ENCODE data around the gene HIVEP3.

The HIVEP3 gene

DNA sequence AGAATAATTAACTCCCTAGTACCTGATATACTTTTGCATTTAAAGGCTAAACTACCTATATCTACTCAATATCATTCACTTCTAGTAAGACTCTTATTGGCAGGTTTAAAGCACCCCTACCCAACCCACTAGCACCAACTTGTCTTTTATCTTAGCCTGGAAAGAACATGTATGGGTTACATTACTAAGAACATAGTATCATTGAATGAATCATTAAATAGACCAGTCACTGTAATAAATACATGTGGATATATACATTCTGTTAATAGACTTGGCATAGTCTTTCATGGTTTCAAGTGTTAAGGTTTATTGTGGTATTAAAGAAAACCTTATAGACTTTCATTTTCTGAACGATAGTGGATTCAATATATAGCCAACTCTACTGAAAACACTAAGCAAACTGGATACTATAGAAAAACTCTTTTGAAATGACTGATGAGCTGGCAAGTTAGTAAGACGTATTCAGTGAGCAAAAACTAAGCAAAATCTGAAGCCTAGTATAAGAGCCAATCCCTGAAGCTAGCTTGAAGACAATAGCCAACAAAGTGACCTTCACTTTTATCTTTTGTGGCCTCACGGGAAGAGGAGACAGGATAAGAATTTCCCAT is 10.3 kb downstream of the HIVEP3 start:
- H3K27me3 Mint-ChIP-seq: peaks cover 1% of the 10 kb centered on the region
- H3K27ac Mint-ChIP-seq: no peak overlapping the region
- H3K36me3 Mint-ChIP-seq: peaks cover 6% of the 10 kb centered on the region
- no peak overlapping the region for H3K4me3 Mint-ChIP-seq
- H3K9me3 Mint-ChIP-seq: peaks cover 14% of the 10 kb centered on the region
- peaks cover 50% of the 10 kb centered on the region for H3K4me1 Mint-ChIP-seq

- Mint-ChIP-seq H3K4me3 (no peak overlapping the region), H3K4me1 (peaks cover 50% of the 10 kb centered on the region), H3K27me3 (peaks cover 1% of the 10 kb centered on the region), H3K9me3 (peaks cover 14% of the 10 kb centered on the region), H3K27ac (no peak overlapping the region), H3K36me3 (peaks cover 6% of the 10 kb centered on the region)
Measured at GRCh38 chr1:41907446-41907845, 11.3 kb downstream of the HIVEP3 start.

GRCh38 chr1:41906943-41907342 is 11.8 kb downstream of the HIVEP3 start:
- Mint-ChIP-seq H3K36me3 (peaks cover 6% of the 10 kb centered on the region), H3K4me3 (no peak overlapping the region), H3K27me3 (peaks cover 1% of the 10 kb centered on the region), H3K27ac (no peak overlapping the region), H3K9me3 (peaks cover 14% of the 10 kb centered on the region), H3K4me1 (peaks cover 50% of the 10 kb centered on the region)

DNA sequence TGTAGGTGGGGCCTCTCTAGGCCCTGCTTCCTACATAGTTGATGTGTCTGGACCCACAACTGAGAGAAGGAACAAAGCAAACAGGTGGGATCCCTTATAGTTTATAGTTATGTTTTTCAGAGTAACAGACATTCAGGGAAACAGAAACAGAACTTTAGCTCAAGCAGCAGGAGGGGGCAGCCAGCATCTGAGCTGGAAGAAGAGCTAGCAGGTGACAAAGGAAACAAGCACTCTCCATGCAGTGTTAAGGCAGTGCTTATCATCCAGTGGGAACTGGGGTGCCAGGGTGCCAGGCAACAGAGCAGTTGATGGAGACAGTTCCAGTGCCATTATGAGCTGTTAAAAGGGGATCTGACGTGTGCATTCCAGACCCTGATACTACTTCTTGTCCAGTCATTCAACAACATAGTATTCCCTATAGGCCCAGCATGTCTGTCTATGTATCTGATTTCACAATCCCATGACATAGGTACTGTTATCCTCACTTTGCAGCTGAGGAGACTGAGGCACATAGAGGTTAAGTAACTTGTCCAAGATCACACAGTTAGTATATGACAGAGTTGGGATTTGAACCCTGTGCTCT is 13.5 kb downstream of the HIVEP3 start:
- peaks cover 9% of the 10 kb centered on the region for H3K9me3 Mint-ChIP-seq
- H3K36me3 Mint-ChIP-seq: peaks cover 3% of the 10 kb centered on the region
- peaks cover 65% of the 10 kb centered on the region for H3K4me1 Mint-ChIP-seq
- peaks cover 1% of the 10 kb centered on the region for H3K27me3 Mint-ChIP-seq
- H3K27ac Mint-ChIP-seq: no peak overlapping the region
- H3K4me3 Mint-ChIP-seq: no peak overlapping the region

DNA sequence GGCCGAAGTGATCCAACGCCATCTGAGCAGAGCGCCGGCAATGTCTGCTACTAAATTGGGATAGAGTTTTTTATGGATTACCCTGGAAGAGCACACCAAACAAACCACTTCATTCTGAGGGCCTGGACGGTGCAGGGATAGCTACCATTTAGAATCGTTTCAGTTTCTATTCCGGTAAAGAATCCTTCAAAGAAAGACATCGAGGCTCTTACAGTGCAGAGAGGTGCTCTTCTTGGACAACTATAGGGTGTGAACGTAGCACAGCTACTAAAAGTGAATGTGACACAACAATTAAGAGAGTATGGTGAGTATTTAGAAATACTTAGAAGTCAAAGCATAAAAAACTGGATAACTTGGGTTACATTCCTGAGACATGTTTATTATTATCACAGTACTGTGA is 16.1 kb downstream of the HIVEP3 start:
- peak overlapping the region; percentile 49 for H3K4me3 Mint-ChIP-seq
- H3K9me3 Mint-ChIP-seq: no peaks in the 10 kb centered on the region
- H3K4me1 Mint-ChIP-seq: peaks cover 80% of the 10 kb centered on the region
- no peaks in the 10 kb centered on the region for H3K27me3 Mint-ChIP-seq
- no peak overlapping the region for H3K27ac Mint-ChIP-seq
- peaks cover 3% of the 10 kb centered on the region for H3K36me3 Mint-ChIP-seq

GRCh38 chr1:41902159-41902577 is 16.6 kb downstream of the HIVEP3 start:
- Mint-ChIP-seq H3K27me3 (no peaks in the 10 kb centered on the region), H3K4me1 (peaks cover 80% of the 10 kb centered on the region), H3K4me3 (peak overlapping the region; percentile 49), H3K36me3 (peaks cover 3% of the 10 kb centered on the region), H3K27ac (no peak overlapping the region), H3K9me3 (no peaks in the 10 kb centered on the region)

- Mint-ChIP-seq H3K36me3 (peaks cover 2% of the 10 kb centered on the region), H3K9me3 (no peaks in the 10 kb centered on the region), H3K27me3 (no peaks in the 10 kb centered on the region), H3K4me3 (no peak overlapping the region), H3K27ac (no peak overlapping the region), H3K4me1 (peaks cover 79% of the 10 kb centered on the region)
Measured at GRCh38 chr1:41901551-41901950, 17.2 kb downstream of the HIVEP3 start.

DNA sequence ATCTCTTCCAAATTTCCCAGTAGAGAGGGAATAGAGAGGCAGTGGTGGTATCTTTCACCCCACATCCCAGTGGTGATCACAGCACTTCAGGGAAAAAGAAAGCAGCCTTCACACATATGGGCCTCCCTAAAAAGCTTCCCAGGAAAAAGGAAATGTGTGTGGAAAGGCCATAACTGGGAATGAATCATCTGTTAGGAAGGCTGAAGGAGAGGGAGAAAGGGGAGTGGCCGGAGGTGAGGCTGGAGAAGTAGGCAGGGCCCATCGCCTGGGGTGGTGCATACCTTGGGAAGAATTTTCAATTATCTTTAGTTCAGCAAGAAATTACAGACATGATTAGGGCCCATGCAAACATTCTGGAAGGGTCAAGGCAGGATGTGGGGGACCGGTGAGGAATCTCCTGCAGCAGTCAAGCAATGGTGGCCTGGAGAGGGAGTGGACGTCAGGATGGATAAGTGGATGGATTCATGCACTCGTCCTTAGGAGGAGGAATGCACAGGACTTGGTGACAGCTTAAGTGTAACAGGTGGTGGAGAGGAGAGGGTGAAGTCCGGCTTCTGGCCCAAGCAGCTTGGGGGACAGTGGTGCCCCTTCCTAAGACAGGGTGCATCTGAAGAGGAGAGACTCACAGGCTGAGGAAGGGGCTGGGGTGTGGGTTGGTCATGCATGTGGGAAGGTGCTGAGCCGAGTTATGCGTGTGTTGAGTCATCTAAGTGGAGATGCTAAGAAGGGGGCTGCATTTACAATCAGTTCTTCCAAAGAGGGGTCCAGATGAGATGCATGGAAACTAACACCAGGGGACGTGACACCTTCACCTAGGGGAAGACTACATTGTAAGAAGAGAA is 17.9 kb downstream of the HIVEP3 start:
- H3K27ac Mint-ChIP-seq: peak overlapping the region; percentile 56
- peaks cover 2% of the 10 kb centered on the region for H3K36me3 Mint-ChIP-seq
- no peak overlapping the region for H3K4me3 Mint-ChIP-seq
- no peaks in the 10 kb centered on the region for H3K27me3 Mint-ChIP-seq
- no peaks in the 10 kb centered on the region for H3K9me3 Mint-ChIP-seq
- peaks cover 80% of the 10 kb centered on the region for H3K4me1 Mint-ChIP-seq

- Mint-ChIP-seq H3K9me3 (no peaks in the 10 kb centered on the region), H3K4me1 (peaks cover 87% of the 10 kb centered on the region), H3K4me3 (peak overlapping the region; percentile 23), H3K27ac (peak overlapping the region; percentile 86), H3K27me3 (no peaks in the 10 kb centered on the region), H3K36me3 (no peaks in the 10 kb centered on the region)
Measured at GRCh38 chr1:41898191-41898713, 20.5 kb downstream of the HIVEP3 start.

DNA sequence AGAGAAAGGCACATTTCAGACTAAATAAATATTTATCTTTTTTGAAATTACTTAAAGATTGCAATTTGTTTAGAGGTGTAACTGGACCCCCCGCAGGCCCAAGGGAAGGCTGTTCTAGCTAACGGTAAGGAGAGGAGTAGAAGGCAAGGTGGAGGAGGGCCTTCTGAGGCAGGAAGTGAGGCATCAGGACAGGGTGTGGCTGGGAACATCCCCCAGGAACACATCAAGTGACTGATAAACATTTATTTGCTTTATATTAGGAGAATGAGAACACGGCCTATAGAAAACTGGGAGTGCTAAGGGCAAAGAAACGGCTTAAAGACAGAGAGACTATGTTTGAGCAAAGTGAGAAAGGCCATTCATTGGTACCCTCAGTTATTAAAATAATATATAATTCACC is 23.2 kb downstream of the HIVEP3 start:
- no peak overlapping the region for H3K4me3 Mint-ChIP-seq
- no peaks in the 10 kb centered on the region for H3K27me3 Mint-ChIP-seq
- H3K9me3 Mint-ChIP-seq: no peaks in the 10 kb centered on the region
- H3K4me1 Mint-ChIP-seq: peaks cover 84% of the 10 kb centered on the region
- no peaks in the 10 kb centered on the region for H3K36me3 Mint-ChIP-seq
- no peak overlapping the region for H3K27ac Mint-ChIP-seq

GRCh38 chr1:41894808-41895483 is 23.8 kb downstream of the HIVEP3 start:
- Mint-ChIP-seq H3K27ac (no peak overlapping the region), H3K9me3 (no peaks in the 10 kb centered on the region), H3K27me3 (no peaks in the 10 kb centered on the region), H3K4me1 (peaks cover 84% of the 10 kb centered on the region), H3K4me3 (no peak overlapping the region), H3K36me3 (no peaks in the 10 kb centered on the region)

- no peaks in the 10 kb centered on the region for H3K9me3 Mint-ChIP-seq
- no peaks in the 10 kb centered on the region for H3K27me3 Mint-ChIP-seq
- no peaks in the 10 kb centered on the region for H3K36me3 Mint-ChIP-seq
- no peak overlapping the region for H3K4me3 Mint-ChIP-seq
- H3K4me1 Mint-ChIP-seq: peaks cover 81% of the 10 kb centered on the region
- peak overlapping the region; percentile 57 for H3K27ac Mint-ChIP-seq
Measured at GRCh38 chr1:41894101-41894807, 24.5 kb downstream of the HIVEP3 start.

GRCh38 chr1:41892301-41892781 is 26.4 kb downstream of the HIVEP3 start:
- peak overlapping the region; percentile 60 for H3K27ac Mint-ChIP-seq
- no peaks in the 10 kb centered on the region for H3K9me3 Mint-ChIP-seq
- H3K4me3 Mint-ChIP-seq: peak overlapping the region; percentile 81
- peaks cover 74% of the 10 kb centered on the region for H3K4me1 Mint-ChIP-seq
- no peaks in the 10 kb centered on the region for H3K27me3 Mint-ChIP-seq
- no peaks in the 10 kb centered on the region for H3K36me3 Mint-ChIP-seq

- peaks cover 66% of the 10 kb centered on the region for H3K4me1 Mint-ChIP-seq
- no peaks in the 10 kb centered on the region for H3K9me3 Mint-ChIP-seq
- no peaks in the 10 kb centered on the region for H3K27me3 Mint-ChIP-seq
- peak overlapping the region; percentile 81 for H3K4me3 Mint-ChIP-seq
- no peaks in the 10 kb centered on the region for H3K36me3 Mint-ChIP-seq
- H3K27ac Mint-ChIP-seq: peak overlapping the region; percentile 60
Measured at GRCh38 chr1:41891199-41891896, 27.4 kb downstream of the HIVEP3 start.

Data from activated naive CD4-positive, alpha-beta T cell treated with anti-CD3 and anti-CD28 coated beads, Interleukin-2, amount 50 U/mL, for 24 hours (primary cell).